Parathyroid adenoma (tissue), 2 donors: Measurements from ENCODE around the gene NDUFS1.

Experiments
- H2AFZ ChIP-seq: fragments of 300-600 bp; sonication (generic); one replicate; pipeline ENCODE4 v1.7.0; 2017; ENCODE audit warnings: antibody characterized with exemption, mild to moderate bottlenecking
- H3K27ac ChIP-seq: fragments of 300-600 bp; sonication (generic); one replicate; pipeline ENCODE4 v1.7.0; 2017
- H3K27me3 ChIP-seq: fragments of 300-600 bp; sonication (generic); one replicate; pipeline ENCODE4 v1.7.0; 2017; ENCODE audit warnings: low read length; ENCODE audit not compliant: control insufficient read depth, insufficient read depth
- H3K36me3 ChIP-seq: fragments of 300-600 bp; sonication (generic); one replicate; pipeline ENCODE4 v1.7.0; 2017; ENCODE audit warnings: low read length; ENCODE audit not compliant: control insufficient read depth, insufficient read depth
- H3K4me1 ChIP-seq: fragments of 300-600 bp; sonication (generic); one replicate; pipeline ENCODE4 v1.7.0; 2017; ENCODE audit warnings: control low read depth
- H3K4me2 ChIP-seq: fragments of 300-600 bp; sonication (generic); one replicate; pipeline ENCODE4 v1.7.0; 2017; ENCODE audit warnings: low read length
- H3K4me3 ChIP-seq: fragments of 300-600 bp; sonication (generic); one replicate; pipeline ENCODE4 v1.7.0; 2017; ENCODE audit warnings: low read depth, low read length
- H3K79me2 ChIP-seq: fragments of 300-600 bp; sonication (generic); one replicate; pipeline ENCODE4 v1.7.0; 2017; ENCODE audit warnings: control low read depth
- H3K9ac ChIP-seq: fragments of 300-600 bp; sonication (generic); one replicate; pipeline ENCODE4 v1.7.0; 2017; ENCODE audit warnings: mild to moderate bottlenecking
- H3K9me3 ChIP-seq: fragments of 300-600 bp; sonication (generic); one replicate; pipeline ENCODE4 v1.7.0; 2017; ENCODE audit warnings: low read length; ENCODE audit not compliant: control insufficient read depth
- CTCF ChIP-seq: fragments of 300-600 bp; sonication (generic); IDR thresholded peaks from one replicate; pipeline ENCODE4 v1.7.0; 2017; ENCODE audit warnings: antibody characterized with exemption, mild to moderate bottlenecking
- donor health status: primary hyperparathyroidism.

The NDUFS1 gene

GRCh38 chr2:206202446-206202845 is 43.2 kb upstream of the NDUFS1 start:
- no peak overlapping the region for H3K9ac ChIP-seq
- H3K4me1 ChIP-seq, result peaks cover 5% of the 10 kb centered on the region
- H2AFZ ChIP-seq, result no peak overlapping the region
- H3K27ac ChIP-seq, result no peak overlapping the region
- H3K27me3 ChIP-seq, result no peaks in the 10 kb centered on the region
- no peak for TF ChIP-seq CTCF
- no peak overlapping the region for H3K4me3 ChIP-seq
- H3K9me3 ChIP-seq, result no peaks in the 10 kb centered on the region
- no peak overlapping the region for H3K4me2 ChIP-seq
- H3K79me2 ChIP-seq, result no peaks in the 10 kb centered on the region
- H3K36me3 ChIP-seq, result no peaks in the 10 kb centered on the region

- H3K4me1 ChIP-seq, result peaks cover 5% of the 10 kb centered on the region
- no peaks in the 10 kb centered on the region for H3K9me3 ChIP-seq
- no peak overlapping the region for H3K4me2 ChIP-seq
- no peak overlapping the region for H3K27ac ChIP-seq
- no peak overlapping the region for H3K4me3 ChIP-seq
- no peaks in the 10 kb centered on the region for H3K79me2 ChIP-seq
- H3K27me3 ChIP-seq, result no peaks in the 10 kb centered on the region
- no peak overlapping the region for H2AFZ ChIP-seq
- H3K9ac ChIP-seq, result no peak overlapping the region
- no peak for TF ChIP-seq CTCF
- H3K36me3 ChIP-seq, result no peaks in the 10 kb centered on the region
Measured at GRCh38 chr2:206201075-206201848, 42.0 kb upstream of the NDUFS1 start.

- no peak overlapping the region for H3K9ac ChIP-seq
- no peak for TF ChIP-seq CTCF
Measured at GRCh38 chr2:206198677-206199076, 39.4 kb upstream of the NDUFS1 start.

GRCh38 chr2:206193671-206194357 is 34.6 kb upstream of the NDUFS1 start:
- Histone ChIP-seq H3K27ac (no peak overlapping the region), H3K79me2 (no peaks in the 10 kb centered on the region), H3K9me3 (no peaks in the 10 kb centered on the region), H3K4me3 (no peak overlapping the region), H3K4me1 (no peaks in the 10 kb centered on the region), H3K4me2 (no peak overlapping the region), H3K36me3 (no peaks in the 10 kb centered on the region), H3K9ac (no peak overlapping the region), H3K27me3 (no peaks in the 10 kb centered on the region), H2AFZ (no peak overlapping the region)
- no peak for TF ChIP-seq CTCF

More at GRCh38 chr2:206198677-206199076, 39.4 kb upstream of the NDUFS1 start:
- Histone ChIP-seq H3K27ac (no peak overlapping the region), H3K79me2 (no peaks in the 10 kb centered on the region), H3K4me3 (no peak overlapping the region), H3K27me3 (no peaks in the 10 kb centered on the region), H2AFZ (no peak overlapping the region), H3K4me2 (no peak overlapping the region), H3K4me1 (no peaks in the 10 kb centered on the region), H3K36me3 (no peaks in the 10 kb centered on the region), H3K9me3 (no peaks in the 10 kb centered on the region)
